Adrenal gland (tissue), 5 donors: Measurements from ENCODE around the gene PGBD2.

Experiments
- POLR2A ChIP-seq, 2 donors: fragments of 450-650 bp; IDR thresholded peaks; one replicate each; pipeline ENCODE4 v1.6.1; 2017; ENCODE audit warnings: antibody characterized with exemption in 2 of 2, mild to moderate bottlenecking in 2 of 2, moderate library complexity in 1 of 2
- TF ChIP-seq, protein P1 (sequence below), 6 experiments: fragments of 450-650 bp in 4 of 6; fragments of 200-600 bp in 2 of 6; sonication (generic) in 1 of 6; IDR thresholded peaks; 1 replicate in 5 of 6; 2 replicates in 1 of 6; pipeline versions ENCODE4 v1.5.1 to v1.8.0; 2016 to 2021; ENCODE audit warnings: antibody characterized with exemption in 6 of 6, mild to moderate bottlenecking in 2 of 6, moderate library complexity in 1 of 6
- donor health status: DM: no; HTN: no; CAD: no.

DNA sequence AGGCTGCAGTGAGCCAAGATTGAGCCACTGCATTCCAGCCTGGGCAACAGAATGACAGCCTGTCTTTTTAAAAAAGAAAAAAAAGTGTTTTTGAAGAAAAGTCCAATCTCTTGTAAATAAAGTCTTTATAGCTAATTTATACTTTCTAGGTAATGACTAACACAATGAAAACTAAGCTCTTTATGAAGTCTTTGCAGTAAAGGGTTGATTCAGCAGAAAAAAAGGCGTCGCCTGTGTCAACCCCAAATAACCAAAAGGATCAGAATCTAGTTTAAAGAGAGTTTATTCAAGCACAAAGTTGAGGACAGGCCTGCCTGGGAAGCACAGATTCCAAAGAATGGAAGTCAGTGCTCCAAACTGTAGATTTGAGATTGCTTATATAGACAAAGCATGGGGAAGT is 14.3 kb upstream of the PGBD2 start:
- TF ChIP-seq POLR2A (IDR thresholded peaks at IDR 0.05): no peak
- TF ChIP-seq, protein P1, sequence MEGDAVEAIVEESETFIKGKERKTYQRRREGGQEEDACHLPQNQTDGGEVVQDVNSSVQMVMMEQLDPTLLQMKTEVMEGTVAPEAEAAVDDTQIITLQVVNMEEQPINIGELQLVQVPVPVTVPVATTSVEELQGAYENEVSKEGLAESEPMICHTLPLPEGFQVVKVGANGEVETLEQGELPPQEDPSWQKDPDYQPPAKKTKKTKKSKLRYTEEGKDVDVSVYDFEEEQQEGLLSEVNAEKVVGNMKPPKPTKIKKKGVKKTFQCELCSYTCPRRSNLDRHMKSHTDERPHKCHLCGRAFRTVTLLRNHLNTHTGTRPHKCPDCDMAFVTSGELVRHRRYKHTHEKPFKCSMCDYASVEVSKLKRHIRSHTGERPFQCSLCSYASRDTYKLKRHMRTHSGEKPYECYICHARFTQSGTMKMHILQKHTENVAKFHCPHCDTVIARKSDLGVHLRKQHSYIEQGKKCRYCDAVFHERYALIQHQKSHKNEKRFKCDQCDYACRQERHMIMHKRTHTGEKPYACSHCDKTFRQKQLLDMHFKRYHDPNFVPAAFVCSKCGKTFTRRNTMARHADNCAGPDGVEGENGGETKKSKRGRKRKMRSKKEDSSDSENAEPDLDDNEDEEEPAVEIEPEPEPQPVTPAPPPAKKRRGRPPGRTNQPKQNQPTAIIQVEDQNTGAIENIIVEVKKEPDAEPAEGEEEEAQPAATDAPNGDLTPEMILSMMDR (IDR thresholded peaks at IDR 0.05): no peak
